Tibial nerve (tissue), 4 donors: ENCODE data around the gene KHDRBS2. TPM values are rescaled to one million over a fixed set of nuclear protein-coding genes. Genes with fewer than 3 reads are reported as not detected.

ENCODE experiments used
- DNase-seq, 2 donors: peaks; one replicate each; pipeline ENCODE4 v3.0.0-alpha.2; 2019; ENCODE audit warnings: low spot score in 2 of 2
- H3K27ac ChIP-seq, 4 donors: fragments of 200-600 bp; sonication (generic) in 3 of 4; one replicate each; pipeline ENCODE4 v1.5.1; 2017 to 2019; ENCODE audit warnings: mild to moderate bottlenecking in 1 of 4
- H3K27me3 ChIP-seq, 2 donors: fragments of 200-600 bp; sonication (generic) in 1 of 2; one replicate each; pipeline versions ENCODE4 v1.5.1 to v1.6.0; 2017 to 2019
- H3K36me3 ChIP-seq, 3 donors: fragments of 200-600 bp; sonication (generic); one replicate each; pipeline ENCODE4 v1.5.1; 2018 to 2019
- H3K4me1 ChIP-seq, 4 donors: fragments of 200-600 bp; sonication (generic) in 3 of 4; one replicate each; pipeline ENCODE4 v1.5.1; 2017 to 2019
- H3K4me3 ChIP-seq, 4 donors: fragments of 200-600 bp; sonication (generic) in 3 of 4; one replicate each; pipeline ENCODE4 v1.5.1; 2017 to 2019; ENCODE audit warnings: mild to moderate bottlenecking in 1 of 4, moderate library complexity in 1 of 4
- H3K9me3 ChIP-seq, 4 donors: fragments of 200-600 bp; sonication (generic) in 3 of 4; one replicate each; pipeline ENCODE4 v1.5.1; 2017 to 2019
- CTCF ChIP-seq, 5 experiments: fragments of 200-600 bp in 3 of 5; fragments of 450-650 bp in 2 of 5; sonication (generic) in 3 of 5; IDR thresholded peaks; one replicate each; pipeline ENCODE4 v1.5.1; 2016 to 2019; ENCODE audit warnings: antibody characterized with exemption in 5 of 5, mild to moderate bottlenecking in 3 of 5, moderate library complexity in 2 of 5
- EP300 ChIP-seq, 2 donors: sonication (generic); formaldehyde crosslinking; IDR thresholded peaks; one replicate each; pipeline ENCODE4 v1.6.1; 2017; ENCODE audit warnings: antibody characterized with exemption in 2 of 2, mild to moderate bottlenecking in 1 of 2
- POLR2A ChIP-seq, 2 donors: fragments of 450-650 bp; IDR thresholded peaks; one replicate each; pipeline ENCODE4 v1.6.1; 2017; ENCODE audit warnings: antibody characterized with exemption in 2 of 2, mild to moderate bottlenecking in 2 of 2, moderate library complexity in 2 of 2
- WGBS, 2 donors: methylation state at CpG; one replicate each; pipeline ENCODE4 v1.1.5; 2018; 5-methylcytosine and 5-hydroxymethylcytosine counted together
- total RNA-seq, 4 donors: library from RNA; depleted of rRNA; stranded (reverse); fragments of >200 nt; gene quantifications; one replicate each; pipeline ENCODE4 v1.1.0, GENCODE V29; 2016

KHDRBS2 gene
- total RNA-seq, 4 donors from 2014 or later = 0.21 to 3.3 (median 0.22) TPM; not detected in 1

DNA sequence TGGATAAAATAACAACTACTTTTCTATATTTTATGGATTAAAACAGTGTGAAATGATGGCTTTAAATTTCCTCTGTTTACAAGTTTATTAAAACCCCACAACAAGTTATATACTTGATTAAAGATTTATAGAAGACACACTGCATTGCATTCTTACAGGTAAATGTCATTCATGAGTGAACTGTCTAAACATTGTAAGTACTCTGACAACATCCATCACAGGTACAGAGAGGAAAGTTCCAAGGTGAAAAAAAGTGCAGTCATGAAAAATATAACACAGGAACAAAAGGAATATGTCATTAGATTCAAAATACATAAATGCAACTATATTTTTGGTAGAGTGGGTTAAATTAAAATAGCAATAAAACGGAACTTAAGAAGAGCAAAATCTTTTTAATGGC is 156.9 kb downstream of the KHDRBS2 start:
- WGBS, 2 donors = 62 to 72% methylated on average over 1 of the region's 1 CpG
- no peak for DNase-seq
- Histone ChIP-seq H3K27ac (no peak overlapping the region), H3K4me3 (no peak overlapping the region), H3K27me3 (no peaks in the 10 kb centered on the region), H3K4me1 (no peaks in the 10 kb centered on the region), H3K36me3 (no peaks in the 10 kb centered on the region), H3K9me3 (peaks cover 0 to 4% (median 0%) of the 10 kb centered on the region in 4 donors)
- TF ChIP-seq CTCF (IDR thresholded peaks at IDR 0.05) (no peak), POLR2A (IDR thresholded peaks at IDR 0.05) (no peak), EP300 (IDR thresholded peaks at IDR 0.05) (no peak)

- Histone ChIP-seq H3K4me1 (no peaks in the 10 kb centered on the region), H3K27ac (no peak overlapping the region), H3K27me3 (no peaks in the 10 kb centered on the region), H3K9me3 (peaks cover 0 to 11% (median 0%) of the 10 kb centered on the region in 4 donors), H3K36me3 (no peaks in the 10 kb centered on the region), H3K4me3 (no peak overlapping the region)
- no peak for DNase-seq
- 62 to 81% methylated on average over 1 of the region's 1 CpG for WGBS, 2 donors
- TF ChIP-seq EP300 (IDR thresholded peaks at IDR 0.05) = no peak
- TF ChIP-seq POLR2A (IDR thresholded peaks at IDR 0.05) = no peak
- TF ChIP-seq CTCF (IDR thresholded peaks at IDR 0.05) = no peak
Observed at GRCh38 chr6:62119401-62119800, 166.6 kb downstream of the KHDRBS2 start.

DNA sequence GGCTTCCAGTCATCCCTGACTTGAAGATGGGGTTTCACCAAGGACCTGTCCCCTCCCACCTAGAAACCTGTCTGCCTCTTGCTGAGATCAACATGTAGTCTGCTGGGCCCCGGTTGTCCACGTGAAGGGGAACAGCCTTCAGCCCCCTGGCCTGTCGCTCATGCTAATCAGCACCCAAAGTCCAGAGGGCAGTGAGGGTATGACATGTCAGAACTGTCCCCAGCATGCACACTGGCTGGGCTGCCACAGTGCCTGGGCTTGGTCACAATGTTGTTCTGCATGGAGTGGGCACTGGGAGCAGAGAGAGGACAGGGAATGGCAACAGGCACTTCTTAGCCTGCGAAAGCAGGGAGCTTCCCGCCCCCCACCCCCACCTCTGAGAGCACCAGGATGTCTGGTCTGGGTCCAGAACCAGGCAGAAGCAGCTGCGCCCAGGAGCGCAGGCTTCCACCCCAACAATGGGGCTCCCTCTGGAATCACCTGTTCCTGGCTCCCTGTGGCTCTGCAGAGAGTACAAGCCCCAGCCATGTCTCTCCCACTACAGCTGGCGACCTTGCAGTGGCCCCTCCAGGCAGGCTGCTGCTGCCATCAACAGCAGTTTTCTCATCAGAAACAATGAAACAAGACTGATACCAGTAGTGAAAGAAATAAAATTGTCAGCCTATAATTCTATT is 182.7 kb downstream of the KHDRBS2 start:
- no peak overlapping the region for H3K27ac ChIP-seq
- 86 to 93% methylated on average over 6 to 8 of the region's 8 CpGs for WGBS, 2 donors
- no peaks in the 10 kb centered on the region for H3K36me3 ChIP-seq
- no peak overlapping the region for H3K4me3 ChIP-seq
- no peak for DNase-seq
- TF ChIP-seq EP300 (IDR thresholded peaks at IDR 0.05) = no peak
- peaks cover 0 to 14% (median 0%) of the 10 kb centered on the region in 4 donors for H3K9me3 ChIP-seq
- H3K27me3 ChIP-seq = no peaks in the 10 kb centered on the region
- no peaks in the 10 kb centered on the region for H3K4me1 ChIP-seq

DNA sequence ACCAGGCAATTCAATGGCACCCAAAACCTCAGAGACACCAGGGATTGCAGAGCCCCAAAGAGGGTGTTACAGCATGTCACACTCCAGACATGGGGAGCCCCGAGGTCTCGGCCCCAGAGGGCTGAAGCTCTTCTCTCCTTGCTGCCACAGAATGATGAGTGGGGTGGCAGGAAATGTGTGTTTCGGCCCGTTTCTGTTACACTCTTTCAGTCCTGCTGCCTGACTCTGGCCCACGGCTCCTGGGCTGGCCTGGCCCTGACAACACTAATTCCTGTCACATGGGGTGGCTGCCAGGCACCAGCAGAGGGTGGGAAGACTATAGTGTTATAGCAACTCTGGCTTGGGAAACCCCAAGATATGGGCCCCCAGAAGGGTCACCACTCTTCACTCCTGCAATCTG is 183.6 kb downstream of the KHDRBS2 start:
- no peak for DNase-seq
- peaks cover 0 to 14% (median 0%) of the 10 kb centered on the region in 4 donors for H3K9me3 ChIP-seq
- H3K27me3 ChIP-seq = no peaks in the 10 kb centered on the region
- H3K36me3 ChIP-seq = no peaks in the 10 kb centered on the region
- H3K4me1 ChIP-seq = no peaks in the 10 kb centered on the region
- WGBS, 2 donors = 78 to 88% methylated on average over 5 of the region's 5 CpGs
- TF ChIP-seq CTCF (IDR thresholded peaks at IDR 0.05) (no peak), EP300 (IDR thresholded peaks at IDR 0.05) (no peak), POLR2A (IDR thresholded peaks at IDR 0.05) (no peak)
- H3K4me3 ChIP-seq = no peak overlapping the region
- H3K27ac ChIP-seq = no peak overlapping the region

DNA sequence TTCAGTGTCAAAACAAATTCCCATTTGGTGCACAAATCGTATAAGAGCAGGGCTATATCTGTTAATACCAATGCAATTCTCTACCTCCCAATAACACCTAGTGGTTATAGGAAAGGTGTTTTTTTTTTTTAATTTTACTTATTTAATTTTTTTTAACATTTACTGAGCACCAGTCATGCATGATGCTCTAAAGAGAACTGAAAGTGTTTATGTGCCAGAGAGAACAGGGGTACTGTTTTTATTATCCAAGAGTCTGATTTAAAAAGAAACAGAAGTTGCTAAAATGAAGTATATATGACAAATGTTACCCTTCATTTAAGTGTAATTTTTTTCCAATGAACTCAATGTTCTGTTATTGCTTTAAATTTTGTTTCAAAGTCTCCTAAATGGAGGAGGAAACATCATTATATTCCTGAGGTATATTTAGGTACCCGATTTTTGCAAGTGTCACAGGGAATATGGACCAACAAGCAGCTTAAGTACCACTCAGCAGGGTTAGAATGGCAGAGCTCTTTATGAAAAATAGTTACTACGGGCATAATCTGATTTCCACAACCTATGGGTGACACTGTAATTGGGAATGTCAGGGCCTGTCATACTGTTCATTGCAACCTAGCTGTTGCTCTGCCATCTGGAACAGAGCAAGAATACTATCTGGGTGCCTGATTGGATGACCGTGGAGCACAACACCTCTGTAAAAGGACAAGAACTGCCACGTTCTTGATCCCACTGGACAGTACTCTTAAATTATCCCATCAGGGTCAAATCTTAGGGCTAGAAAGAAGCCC is 195.4 kb downstream of the KHDRBS2 start:
- no peak overlapping the region for H3K4me3 ChIP-seq
- no peaks in the 10 kb centered on the region for H3K36me3 ChIP-seq
- H3K9me3 ChIP-seq = no peaks in the 10 kb centered on the region
- H3K27me3 ChIP-seq = no peaks in the 10 kb centered on the region
- TF ChIP-seq CTCF (IDR thresholded peaks at IDR 0.05) (no peak), POLR2A (IDR thresholded peaks at IDR 0.05) (no peak), EP300 (IDR thresholded peaks at IDR 0.05) (no peak)
- DNase-seq = no peak
- no peak overlapping the region for H3K27ac ChIP-seq
- 73 to 79% methylated on average over 5 of the region's 5 CpGs for WGBS, 2 donors
- H3K4me1 ChIP-seq = no peaks in the 10 kb centered on the region
